Panc1 (cell line): ENCODE measurements around the gene LRIF1. TPM values are rescaled to one million over a fixed set of nuclear protein-coding genes. Genes with fewer than 3 reads are reported as not detected.

Experiments used
- ATAC-seq: fragments of 200-7000 bp; cut with Tn5 transposase; 2 replicates; pipeline ENCODE4 v1.9.1; 2020; ENCODE audit warnings: mild to moderate bottlenecking, moderate library complexity
- BruUV-seq: library from RNA; stranded (reverse); fragments of 400-500 nt; replicated peaks from 2 replicates; lab custom pipeline; 2021; lab: Mats Ljungman, UMichigan
- CTCF ChIA-PET: fragments of 300-600 bp; sonication (Branson Sonifier 250); formaldehyde crosslinking; loops from one replicate; lab custom pipeline; 2022; ENCODE audit warnings: antibody characterized with exemption; lab: Charles Lee
- POLR2A ChIA-PET: fragments of 300-600 bp; sonication (Branson Sonifier 250); formaldehyde crosslinking; loops from one replicate; lab custom pipeline; 2022; ENCODE audit warnings: antibody characterized with exemption; lab: Charles Lee
- DNase-seq: peaks from one replicate; pipeline ENCODE4 v3.0.0-alpha.2; 2010; ENCODE audit warnings: low read depth, low spot score
- H3K27ac ChIP-seq: 2 replicates; pipeline ENCODE4 v1.5.1; 2011; ENCODE audit warnings: mild to moderate bottlenecking, low read length, inconsistent platforms
- H3K27me3 ChIP-seq: fragments of 200-500 bp; sonication (Bioruptor generic); 2 replicates; pipeline ENCODE4 v1.6.0; 2014; ENCODE audit warnings: low read length, inconsistent platforms; ENCODE audit not compliant: control insufficient read depth, insufficient read depth
- H3K36me3 ChIP-seq: fragments of 200-500 bp; sonication (Bioruptor generic); 2 replicates; pipeline ENCODE4 v1.5.1; 2014; ENCODE audit warnings: inconsistent platforms, mild to moderate bottlenecking, low read length, moderate library complexity; ENCODE audit not compliant: control insufficient read depth, insufficient read depth
- H3K4me1 ChIP-seq: 2 replicates; pipeline ENCODE4 v1.5.1; 2011; ENCODE audit warnings: inconsistent platforms, mild to moderate bottlenecking, low read length, moderate library complexity; ENCODE audit not compliant: control insufficient read depth, insufficient read depth
- H3K4me3 ChIP-seq, 2 experiments: 2 replicates each; pipeline ENCODE4 v1.5.1; 2011 to 2012; ENCODE audit warnings: low read depth in 2 of 2, low read length in 2 of 2, mild to moderate bottlenecking in 2 of 2, inconsistent platforms in 1 of 2, moderate library complexity in 1 of 2
- H3K9me3 ChIP-seq: fragments of 200-500 bp; sonication (Bioruptor generic); 2 replicates; pipeline ENCODE4 v1.5.1; 2014; ENCODE audit warnings: low read depth, mild to moderate bottlenecking, inconsistent platforms, low read length, moderate library complexity; ENCODE audit not compliant: control insufficient read depth, insufficient read depth
- POLR2AphosphoS5 ChIP-seq: IDR thresholded peaks from 2 replicates; pipeline ENCODE4 v1.6.1; 2012; ENCODE audit warnings: mild to moderate bottlenecking, low read depth, low read length, moderate library complexity
- SIN3A ChIP-seq: IDR thresholded peaks from 2 replicates; pipeline ENCODE4 v1.6.1; 2012; ENCODE audit warnings: low read depth, mild to moderate bottlenecking, low read length, moderate library complexity, borderline replicate concordance; ENCODE audit not compliant: insufficient read depth
- TCF7L2 ChIP-seq: IDR thresholded peaks from 2 replicates; pipeline ENCODE4 v1.6.1; 2011; ENCODE audit warnings: mild to moderate bottlenecking, low read depth, low read length, inconsistent platforms
- in situ Hi-C: cut with HindIII; loops from 2 replicates; pipeline ENCODE4 v1.10.0; 2016; ENCODE audit warnings: low sequenced_read_pairs, low pct_unique_long_range_greater_than_20kb
- intact Hi-C: fragments of 100-400 bp; cut with micrococcal nuclease; formaldehyde crosslinking; loops from one replicate; pipeline ENCODE4 v1.10.0; 2022; ENCODE audit not compliant: unreplicated experiment
- total RNA-seq: library from RNA; stranded (reverse); gene quantifications from one replicate; pipeline ENCODE4 v1.2.1, GENCODE V29; 2021; ENCODE audit not compliant: unreplicated experiment
- TF ChIP-seq, protein P1 (sequence below): fragments of 450-650 bp; IDR thresholded peaks from 2 replicates; pipeline ENCODE4 v1.5.1; 2017; ENCODE audit warnings: mild to moderate bottlenecking
- TF ChIP-seq, protein P2 (sequence below), 2 experiments: IDR thresholded peaks; 2 replicates each; pipeline ENCODE4 v1.6.1; 2011 to 2012; ENCODE audit warnings: low read depth in 2 of 2, control low read depth in 1 of 2, low read length in 1 of 2, mild to moderate bottlenecking in 1 of 2, moderate library complexity in 1 of 2; ENCODE audit not compliant: insufficient read depth in 1 of 2

The LRIF1 gene
- total RNA-seq, 1 experiment from 2014 or later, result 34.1 TPM

- in situ Hi-C loops, result no loop called here
- intact Hi-C loops, result no loop called here
- ChIA-PET POLR2A (no interaction called here), CTCF (no interaction called here)
- no peaks in the 10 kb centered on the region for H3K27me3 ChIP-seq
- H3K27ac ChIP-seq, result peak overlapping the region; percentile 61; the same call in 1 of the 2 replicates
- H3K4me1 ChIP-seq, result no peaks in the 10 kb centered on the region
- TF ChIP-seq, protein P1, sequence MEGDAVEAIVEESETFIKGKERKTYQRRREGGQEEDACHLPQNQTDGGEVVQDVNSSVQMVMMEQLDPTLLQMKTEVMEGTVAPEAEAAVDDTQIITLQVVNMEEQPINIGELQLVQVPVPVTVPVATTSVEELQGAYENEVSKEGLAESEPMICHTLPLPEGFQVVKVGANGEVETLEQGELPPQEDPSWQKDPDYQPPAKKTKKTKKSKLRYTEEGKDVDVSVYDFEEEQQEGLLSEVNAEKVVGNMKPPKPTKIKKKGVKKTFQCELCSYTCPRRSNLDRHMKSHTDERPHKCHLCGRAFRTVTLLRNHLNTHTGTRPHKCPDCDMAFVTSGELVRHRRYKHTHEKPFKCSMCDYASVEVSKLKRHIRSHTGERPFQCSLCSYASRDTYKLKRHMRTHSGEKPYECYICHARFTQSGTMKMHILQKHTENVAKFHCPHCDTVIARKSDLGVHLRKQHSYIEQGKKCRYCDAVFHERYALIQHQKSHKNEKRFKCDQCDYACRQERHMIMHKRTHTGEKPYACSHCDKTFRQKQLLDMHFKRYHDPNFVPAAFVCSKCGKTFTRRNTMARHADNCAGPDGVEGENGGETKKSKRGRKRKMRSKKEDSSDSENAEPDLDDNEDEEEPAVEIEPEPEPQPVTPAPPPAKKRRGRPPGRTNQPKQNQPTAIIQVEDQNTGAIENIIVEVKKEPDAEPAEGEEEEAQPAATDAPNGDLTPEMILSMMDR, result no peak
- TF ChIP-seq POLR2AphosphoS5 (no peak), SIN3A (no peak), TCF7L2 (no peak)
- TF ChIP-seq, protein P2, sequence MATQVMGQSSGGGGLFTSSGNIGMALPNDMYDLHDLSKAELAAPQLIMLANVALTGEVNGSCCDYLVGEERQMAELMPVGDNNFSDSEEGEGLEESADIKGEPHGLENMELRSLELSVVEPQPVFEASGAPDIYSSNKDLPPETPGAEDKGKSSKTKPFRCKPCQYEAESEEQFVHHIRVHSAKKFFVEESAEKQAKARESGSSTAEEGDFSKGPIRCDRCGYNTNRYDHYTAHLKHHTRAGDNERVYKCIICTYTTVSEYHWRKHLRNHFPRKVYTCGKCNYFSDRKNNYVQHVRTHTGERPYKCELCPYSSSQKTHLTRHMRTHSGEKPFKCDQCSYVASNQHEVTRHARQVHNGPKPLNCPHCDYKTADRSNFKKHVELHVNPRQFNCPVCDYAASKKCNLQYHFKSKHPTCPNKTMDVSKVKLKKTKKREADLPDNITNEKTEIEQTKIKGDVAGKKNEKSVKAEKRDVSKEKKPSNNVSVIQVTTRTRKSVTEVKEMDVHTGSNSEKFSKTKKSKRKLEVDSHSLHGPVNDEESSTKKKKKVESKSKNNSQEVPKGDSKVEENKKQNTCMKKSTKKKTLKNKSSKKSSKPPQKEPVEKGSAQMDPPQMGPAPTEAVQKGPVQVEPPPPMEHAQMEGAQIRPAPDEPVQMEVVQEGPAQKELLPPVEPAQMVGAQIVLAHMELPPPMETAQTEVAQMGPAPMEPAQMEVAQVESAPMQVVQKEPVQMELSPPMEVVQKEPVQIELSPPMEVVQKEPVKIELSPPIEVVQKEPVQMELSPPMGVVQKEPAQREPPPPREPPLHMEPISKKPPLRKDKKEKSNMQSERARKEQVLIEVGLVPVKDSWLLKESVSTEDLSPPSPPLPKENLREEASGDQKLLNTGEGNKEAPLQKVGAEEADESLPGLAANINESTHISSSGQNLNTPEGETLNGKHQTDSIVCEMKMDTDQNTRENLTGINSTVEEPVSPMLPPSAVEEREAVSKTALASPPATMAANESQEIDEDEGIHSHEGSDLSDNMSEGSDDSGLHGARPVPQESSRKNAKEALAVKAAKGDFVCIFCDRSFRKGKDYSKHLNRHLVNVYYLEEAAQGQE (IDR thresholded peaks at IDR 0.05; ENCODE audit: insufficient read depth in 1 of 2, low read depth in 2 of 2, low read length in 1 of 2), result no peak
- no peak for DNase-seq
- no peak for ATAC-seq
- no peak overlapping the region for H3K4me3 ChIP-seq
- H3K36me3 ChIP-seq, result no peaks in the 10 kb centered on the region
- H3K9me3 ChIP-seq, result no peaks in the 10 kb centered on the region
- BruUV-seq, result no TSS peak
These were observed 47.5 kb downstream of the LRIF1 start for GRCh38 chr1:110916274-110916668.

GRCh38 chr1:110915804-110916203, 47.9 kb downstream of the LRIF1 start:
- DNase-seq, result no peak
- Histone ChIP-seq H3K4me1 (no peaks in the 10 kb centered on the region), H3K4me3 (no peak overlapping the region), H3K27me3 (no peaks in the 10 kb centered on the region), H3K9me3 (no peaks in the 10 kb centered on the region), H3K36me3 (no peaks in the 10 kb centered on the region), H3K27ac (no peak overlapping the region)
- TF ChIP-seq, protein P2 (IDR thresholded peaks at IDR 0.05; ENCODE audit: insufficient read depth in 1 of 2, low read depth in 2 of 2, low read length in 1 of 2), result no peak
- no peak for TF ChIP-seq POLR2AphosphoS5
- TF ChIP-seq TCF7L2, result no peak
- TF ChIP-seq, protein P1, result no peak
- TF ChIP-seq SIN3A, result no peak
- in situ Hi-C loops (no loop called here), intact Hi-C loops (no loop called here)
- no TSS peak for BruUV-seq
- CTCF ChIA-PET, result no interaction called here
- POLR2A ChIA-PET, result no interaction called here
- ATAC-seq, result no peak
